Stimulated activated CD4-positive, alpha-beta T cell treated with anti-CD3 and anti-CD28 coated beads, Interleukin-4, amount 100 ng/mL, for 24 hours (primary cell): ENCODE data around the gene MOGAT2.
"Not testable (repeated sequence)": the region's sequence is repeated elsewhere in the genome, so short reads cannot be mapped to it uniquely, and the experiment has no call there.

ENCODE experiments used
- DNase-seq: peaks from one replicate; pipeline ENCODE4 v3.0.0-alpha.2; 2020

Gene MOGAT2

GRCh38 chr11:75717608-75718418 lies at the start of gene MOGAT2:
Gene MOGAT2, plus strand, starts transcription at chr11:75717838. Its CDS starts 51 bp downstream, at chr11:75717889.
- DNase-seq, result no peak

GRCh38 chr11:75668451-75669297 lies 49.0 kb upstream of the MOGAT2 start, which contains the start of gene MAP6:
Gene MAP6, minus strand, starts transcription at chr11:75669038. Its CDS starts 669 bp downstream, at chr11:75668369.
- DNase-seq, result peak; percentile 15

GRCh38 chr11:75673977-75674582 lies 43.6 kb upstream of the MOGAT2 start:
- peak; percentile 22 for DNase-seq

- DNase-seq, result no peak
Measured at GRCh38 chr11:75677275-75677674, 40.4 kb upstream of the MOGAT2 start.

- no peak for DNase-seq
Measured at GRCh38 chr11:75677909-75678308, 39.7 kb upstream of the MOGAT2 start.

- no peak for DNase-seq
Measured at GRCh38 chr11:75678620-75679259, 38.9 kb upstream of the MOGAT2 start.

- DNase-seq, result no peak
Measured at GRCh38 chr11:75679566-75679965, 38.1 kb upstream of the MOGAT2 start.

GRCh38 chr11:75683856-75684255 lies 33.8 kb upstream of the MOGAT2 start:
- DNase-seq, result not testable (repeated sequence)

GRCh38 chr11:75689863-75690609 lies 27.6 kb upstream of the MOGAT2 start:
- no peak for DNase-seq

GRCh38 chr11:75691804-75692203 lies 25.8 kb upstream of the MOGAT2 start:
- DNase-seq, result no peak

GRCh38 chr11:75697906-75698581 lies 19.6 kb upstream of the MOGAT2 start:
- DNase-seq, result no peak

GRCh38 chr11:75700940-75701339 lies 16.7 kb upstream of the MOGAT2 start:
- DNase-seq, result no peak

- DNase-seq, result no peak
Measured at GRCh38 chr11:75703695-75704237, 13.9 kb upstream of the MOGAT2 start.

- DNase-seq, result no peak
Measured at GRCh38 chr11:75705541-75705940, 12.1 kb upstream of the MOGAT2 start.

GRCh38 chr11:75706260-75706729 lies 11.3 kb upstream of the MOGAT2 start:
- DNase-seq, result peak; percentile 70

- DNase-seq, result no peak
Measured at GRCh38 chr11:75714211-75714610, 3.4 kb upstream of the MOGAT2 start.

- no peak for DNase-seq
Measured at GRCh38 chr11:75715688-75716087, 1.9 kb upstream of the MOGAT2 start.

GRCh38 chr11:75716659-75717058 lies 979 bp upstream of the MOGAT2 start:
- no peak for DNase-seq

GRCh38 chr11:75718419-75719339 lies 1.0 kb downstream of the MOGAT2 start:
- DNase-seq, result no peak
